ENCODE results near the gene TBX19.

GRCh38 chr1:168345939-168346338 is 65.3 kb downstream of the TBX19 start:
- TF ChIP-seq CTCF (IDR thresholded peaks at IDR 0.05) (no peak), POLR2A (IDR thresholded peaks at IDR 0.05) (no peak), POLR2AphosphoS5 (IDR thresholded peaks at IDR 0.05) (no peak), EP300 (IDR thresholded peaks at IDR 0.05) (no peak)
